ENCODE results near the gene TNFRSF4.
A peak's percentile ranks its signal among the peaks of the same experiment; 100 is the strongest.

The TNFRSF4 gene

GRCh38 chr1:1205769-1206375 lies 8.1 kb downstream of the TNFRSF4 start:
- H3K9me3 ChIP-seq (ENCODE audit: insufficient read depth, low read depth, low read length) = no peaks in the 10 kb centered on the region
- peaks cover 7% of the 10 kb centered on the region; the same call in 1 of the 2 replicates for H3K79me2 ChIP-seq (ENCODE audit: insufficient read depth, low read length)
- no peaks in the 10 kb centered on the region for H3K27me3 ChIP-seq (ENCODE audit: insufficient read depth, low read length, poor library complexity, severe bottlenecking)
- peak overlapping the region; percentile 45 for H3K4me2 ChIP-seq (ENCODE audit: low read depth, low read length, poor library complexity, severe bottlenecking)
- H3K4me1 ChIP-seq (ENCODE audit: insufficient read depth, low read length, poor library complexity, severe bottlenecking) = peaks cover 47% of the 10 kb centered on the region
- H3K4me3 ChIP-seq (ENCODE audit: low read length, poor library complexity, severe bottlenecking) = peak overlapping the region; percentile 49
- H4K20me1 ChIP-seq (ENCODE audit: insufficient read depth, low read length, poor library complexity, severe bottlenecking) = no peaks in the 10 kb centered on the region
- 0 out of 2 replicates have a peak, but pooled peaks cover 3% of the 10 kb centered on the region for H3F3A ChIP-seq (ENCODE audit: low read depth)
- H3K9ac ChIP-seq (ENCODE audit: low read depth, low read length, poor library complexity, severe bottlenecking) = peak overlapping the region; percentile 43
- TF ChIP-seq CTCF (conservative IDR thresholded peaks at IDR 0.05; ENCODE audit: low read length) (no peak), EZH2phosphoT487 (IDR thresholded peaks at IDR 0.05; ENCODE audit: borderline replicate concordance) (no peak)
- no peaks in the 10 kb centered on the region for H3K36me3 ChIP-seq (ENCODE audit: insufficient read depth, low read length)
- no peak overlapping the region for H2AFZ ChIP-seq (ENCODE audit: low read length)
- no peaks in the 10 kb centered on the region for H3K9me2 ChIP-seq (replicated peaks; ENCODE audit: low read depth, low read length)

GRCh38 chr1:1204998-1205768 lies 8.8 kb downstream of the TNFRSF4 start:
- TF ChIP-seq CTCF (conservative IDR thresholded peaks at IDR 0.05; ENCODE audit: low read length) (no peak), EZH2phosphoT487 (IDR thresholded peaks at IDR 0.05; ENCODE audit: borderline replicate concordance) (no peak)
- Histone ChIP-seq H3K27me3 (ENCODE audit: insufficient read depth, low read length, poor library complexity, severe bottlenecking) (no peaks in the 10 kb centered on the region), H3K4me3 (ENCODE audit: low read length, poor library complexity, severe bottlenecking) (no peak overlapping the region), H3K4me1 (ENCODE audit: insufficient read depth, low read length, poor library complexity, severe bottlenecking) (peaks cover 43% of the 10 kb centered on the region), H3K9ac (ENCODE audit: low read depth, low read length, poor library complexity, severe bottlenecking) (peak overlapping the region; percentile 43), H3K36me3 (ENCODE audit: insufficient read depth, low read length) (no peaks in the 10 kb centered on the region), H3K79me2 (ENCODE audit: insufficient read depth, low read length) (peaks cover 2% of the 10 kb centered on the region; the same call in 1 of the 2 replicates), H2AFZ (ENCODE audit: low read length) (no peak overlapping the region), H4K20me1 (ENCODE audit: insufficient read depth, low read length, poor library complexity, severe bottlenecking) (no peaks in the 10 kb centered on the region), H3K4me2 (ENCODE audit: low read depth, low read length, poor library complexity, severe bottlenecking) (peak overlapping the region; percentile 45), H3K9me3 (ENCODE audit: insufficient read depth, low read depth, low read length) (no peaks in the 10 kb centered on the region), H3F3A (ENCODE audit: low read depth) (0 out of 2 replicates have a peak, but pooled peaks cover 3% of the 10 kb centered on the region), H3K9me2 (replicated peaks; ENCODE audit: low read depth, low read length) (no peaks in the 10 kb centered on the region)

- H3K9ac ChIP-seq (ENCODE audit: low read depth, low read length, poor library complexity, severe bottlenecking) = no peak overlapping the region
- H3K9me2 ChIP-seq (replicated peaks; ENCODE audit: low read depth, low read length) = no peaks in the 10 kb centered on the region
- H3K9me3 ChIP-seq (ENCODE audit: insufficient read depth, low read depth, low read length) = no peaks in the 10 kb centered on the region
- H3F3A ChIP-seq (ENCODE audit: low read depth) = 0 out of 2 replicates have a peak, but pooled peaks cover 3% of the 10 kb centered on the region
- H3K4me1 ChIP-seq (ENCODE audit: insufficient read depth, low read length, poor library complexity, severe bottlenecking) = peaks cover 37% of the 10 kb centered on the region
- TF ChIP-seq EZH2phosphoT487 (IDR thresholded peaks at IDR 0.05; ENCODE audit: borderline replicate concordance) (no peak), CTCF (conservative IDR thresholded peaks at IDR 0.05; ENCODE audit: low read length) (no peak)
- H3K36me3 ChIP-seq (ENCODE audit: insufficient read depth, low read length) = no peaks in the 10 kb centered on the region
- H4K20me1 ChIP-seq (ENCODE audit: insufficient read depth, low read length, poor library complexity, severe bottlenecking) = no peaks in the 10 kb centered on the region
- H2AFZ ChIP-seq (ENCODE audit: low read length) = no peak overlapping the region
- no peaks in the 10 kb centered on the region for H3K79me2 ChIP-seq (ENCODE audit: insufficient read depth, low read length)
- no peaks in the 10 kb centered on the region for H3K27me3 ChIP-seq (ENCODE audit: insufficient read depth, low read length, poor library complexity, severe bottlenecking)
- H3K4me3 ChIP-seq (ENCODE audit: low read length, poor library complexity, severe bottlenecking) = no peak overlapping the region
- H3K4me2 ChIP-seq (ENCODE audit: low read depth, low read length, poor library complexity, severe bottlenecking) = no peak overlapping the region
These were observed 9.5 kb downstream of the TNFRSF4 start for GRCh38 chr1:1204425-1204920.

Measured in Loucy (cell line).